ENCODE results near the gene NOXA1. TPM values are rescaled to one million over a fixed set of nuclear protein-coding genes. Genes with fewer than 3 reads are reported as not detected.
"Not testable (repeated sequence)": the region's sequence is repeated elsewhere in the genome, so short reads cannot be mapped to it uniquely, and the experiment has no call there.

Gene NOXA1
- total RNA-seq, 5 donors from 2014 or later (not counting 1 experiment from before 2014, with no cell fraction given) = 6.4 to 11.7 (median 8.1) TPM

GRCh38 chr9:137410236-137410890 lies 12.8 kb upstream of the NOXA1 start:
- H3K27ac ChIP-seq (ENCODE audit: low read length); CTCF ChIA-PET: not testable (repeated sequence)
- peak overlapping the region in 1 of 3 donors; percentile 42 for H3K4me3 Mint-ChIP-seq

GRCh38 chr9:137410891-137411249 lies 12.3 kb upstream of the NOXA1 start:
- WGBS (ENCODE audit: insufficient coverage) = 88% methylated on average over 8 of the region's 15 CpGs
- no peak overlapping the region for H3K4me3 ChIP-seq (ENCODE audit: control insufficient read depth in 1 of 2, extremely low read depth in 1 of 2, low read length in 1 of 2)
- H3K27ac Mint-ChIP-seq = no peak overlapping the region
- POLR2A ChIA-PET = no interaction called here
- peaks cover 0 to 3% of the 10 kb centered on the region in 2 donors for H3K27me3 Mint-ChIP-seq
- no peaks in the 10 kb centered on the region for H3K9me3 Mint-ChIP-seq
- H3K4me3 Mint-ChIP-seq = peak overlapping the region in 1 of 3 donors; percentile 42
- DNase-seq (no peak), ATAC-seq (replicated peaks in 1 of 4) (no peak)
- peaks cover 0 to 33% of the 10 kb centered on the region in 2 experiments for H3K4me1 ChIP-seq (ENCODE audit: control insufficient read depth in 1 of 2, extremely low read depth in 1 of 2, insufficient read depth in 2 of 2, low read length in 2 of 2)
- H3K27me3 ChIP-seq (replicated peaks in 1 of 2; ENCODE audit: control insufficient read depth in 2 of 2, extremely low read depth in 1 of 2, insufficient read depth in 2 of 2, low read length in 1 of 2) = peaks cover 0 to 29% of the 10 kb centered on the region in 2 experiments
- H3K9me3 ChIP-seq = no peaks in the 10 kb centered on the region
- no peaks in the 10 kb centered on the region for H3K36me3 ChIP-seq (ENCODE audit: control insufficient read depth in 2 of 2, extremely low read depth in 1 of 2, insufficient read depth in 1 of 2, low read length in 1 of 2)
- peaks cover 4 to 23% (median 14%) of the 10 kb centered on the region in 3 donors for H3K4me1 Mint-ChIP-seq
- H3K36me3 Mint-ChIP-seq = no peaks in the 10 kb centered on the region
- CTCF ChIA-PET = no interaction called here
- H3K27ac ChIP-seq (ENCODE audit: low read length) = no peak overlapping the region

More at GRCh38 chr9:137410236-137410890, 12.8 kb upstream of the NOXA1 start:
- H3K9me3 Mint-ChIP-seq; ATAC-seq (replicated peaks in 1 of 4); DNase-seq; H3K36me3 Mint-ChIP-seq; H3K27ac Mint-ChIP-seq; POLR2A ChIA-PET; H3K4me3 ChIP-seq (ENCODE audit: control insufficient read depth in 1 of 2, extremely low read depth in 1 of 2, low read length in 1 of 2); H3K36me3 ChIP-seq (ENCODE audit: control insufficient read depth in 2 of 2, extremely low read depth in 1 of 2, insufficient read depth in 1 of 2, low read length in 1 of 2); H3K9me3 ChIP-seq; H3K27me3 Mint-ChIP-seq: not testable (repeated sequence)
- 49% methylated on average over 12 of the region's 18 CpGs for WGBS (ENCODE audit: insufficient coverage)
- peaks cover 0 to 34% of the 10 kb centered on the region in 2 experiments for H3K27me3 ChIP-seq (replicated peaks in 1 of 2; ENCODE audit: control insufficient read depth in 2 of 2, extremely low read depth in 1 of 2, insufficient read depth in 2 of 2, low read length in 1 of 2)
- peaks cover 8 to 27% (median 12%) of the 10 kb centered on the region in 3 donors for H3K4me1 Mint-ChIP-seq
- H3K4me1 ChIP-seq (ENCODE audit: control insufficient read depth in 1 of 2, extremely low read depth in 1 of 2, insufficient read depth in 2 of 2, low read length in 2 of 2) = peaks cover 0 to 33% of the 10 kb centered on the region in 2 experiments

GRCh38 chr9:137411260-137411644 lies 11.9 kb upstream of the NOXA1 start:
- Histone ChIP-seq H3K27ac (ENCODE audit: low read length) (no peak overlapping the region), H3K9me3 (no peaks in the 10 kb centered on the region), H3K36me3 (ENCODE audit: control insufficient read depth in 2 of 2, extremely low read depth in 1 of 2, insufficient read depth in 1 of 2, low read length in 1 of 2) (no peaks in the 10 kb centered on the region), H3K4me1 (ENCODE audit: control insufficient read depth in 1 of 2, extremely low read depth in 1 of 2, insufficient read depth in 2 of 2, low read length in 2 of 2) (peaks cover 0 to 32% of the 10 kb centered on the region in 2 experiments), H3K4me3 (ENCODE audit: control insufficient read depth in 1 of 2, extremely low read depth in 1 of 2, low read length in 1 of 2) (peak overlapping the region in 1 of 2 donors; percentile 24), H3K27me3 (replicated peaks in 1 of 2; ENCODE audit: control insufficient read depth in 2 of 2, extremely low read depth in 1 of 2, insufficient read depth in 2 of 2, low read length in 1 of 2) (peaks cover 0 to 26% of the 10 kb centered on the region in 2 experiments)
- peaks cover under 1 to 21% (median 14%) of the 10 kb centered on the region in 3 donors for H3K4me1 Mint-ChIP-seq
- H3K27ac Mint-ChIP-seq = no peak overlapping the region
- no peaks in the 10 kb centered on the region for H3K36me3 Mint-ChIP-seq
- WGBS (ENCODE audit: insufficient coverage) = 14% methylated on average over 12 of the region's 17 CpGs
- H3K9me3 Mint-ChIP-seq = no peaks in the 10 kb centered on the region
- DNase-seq = no peak
- POLR2A ChIA-PET = no interaction called here
- ATAC-seq (replicated peaks in 1 of 4) = peak in 1 of 4 experiments; percentile 16
- H3K4me3 Mint-ChIP-seq = peak overlapping the region in 1 of 3 donors; percentile 42
- CTCF ChIA-PET = no interaction called here
- H3K27me3 Mint-ChIP-seq = no peaks in the 10 kb centered on the region

GRCh38 chr9:137411645-137412380 lies 11.4 kb upstream of the NOXA1 start:
- peaks cover 0 to 21% (median 14%) of the 10 kb centered on the region in 3 donors for H3K4me1 Mint-ChIP-seq
- H3K4me3 ChIP-seq (ENCODE audit: control insufficient read depth in 1 of 2, extremely low read depth in 1 of 2, low read length in 1 of 2) = peak overlapping the region in 1 of 2 donors; percentile 24

GRCh38 chr9:137412431-137412830 lies 10.8 kb upstream of the NOXA1 start:
- 85% methylated on average over 9 of the region's 10 CpGs for WGBS (ENCODE audit: insufficient coverage)
- ATAC-seq (replicated peaks in 1 of 4) (no peak), DNase-seq (no peak)
- Mint-ChIP-seq H3K4me1 (peaks cover 0 to 21% (median 14%) of the 10 kb centered on the region in 3 donors), H3K9me3 (no peaks in the 10 kb centered on the region), H3K4me3 (peak overlapping the region in 1 of 3 donors; percentile 16), H3K36me3 (no peaks in the 10 kb centered on the region), H3K27ac (no peak overlapping the region), H3K27me3 (no peaks in the 10 kb centered on the region)
- H3K4me3 ChIP-seq (ENCODE audit: control insufficient read depth in 1 of 2, extremely low read depth in 1 of 2, low read length in 1 of 2) = no peak overlapping the region
- POLR2A ChIA-PET = no interaction called here
- CTCF ChIA-PET = no interaction called here
- no peak overlapping the region for H3K27ac ChIP-seq (ENCODE audit: low read length)
- H3K9me3 ChIP-seq = no peaks in the 10 kb centered on the region
- no peaks in the 10 kb centered on the region for H3K36me3 ChIP-seq (ENCODE audit: control insufficient read depth in 2 of 2, extremely low read depth in 1 of 2, insufficient read depth in 1 of 2, low read length in 1 of 2)
- peaks cover 0 to 15% of the 10 kb centered on the region in 2 experiments for H3K27me3 ChIP-seq (replicated peaks in 1 of 2; ENCODE audit: control insufficient read depth in 2 of 2, extremely low read depth in 1 of 2, insufficient read depth in 2 of 2, low read length in 1 of 2)
- peaks cover 0 to 27% of the 10 kb centered on the region in 2 experiments for H3K4me1 ChIP-seq (ENCODE audit: control insufficient read depth in 1 of 2, extremely low read depth in 1 of 2, insufficient read depth in 2 of 2, low read length in 2 of 2)

More at GRCh38 chr9:137411645-137412380, 11.4 kb upstream of the NOXA1 start:
- Mint-ChIP-seq H3K36me3 (no peaks in the 10 kb centered on the region), H3K27ac (no peak overlapping the region), H3K27me3 (no peaks in the 10 kb centered on the region), H3K9me3 (no peaks in the 10 kb centered on the region), H3K4me3 (peak overlapping the region in 1 of 3 donors; percentile 42)
- peak in 7 of 35 experiments; percentile 11 to 43 (median 26) for DNase-seq
- H3K9me3 ChIP-seq = no peaks in the 10 kb centered on the region
- 18% methylated on average over 15 of the region's 30 CpGs for WGBS (ENCODE audit: insufficient coverage)
- no peak overlapping the region for H3K27ac ChIP-seq (ENCODE audit: low read length)
- ChIA-PET POLR2A (no interaction called here), CTCF (no interaction called here)
- H3K4me1 ChIP-seq (ENCODE audit: control insufficient read depth in 1 of 2, extremely low read depth in 1 of 2, insufficient read depth in 2 of 2, low read length in 2 of 2) = peaks cover 0 to 29% of the 10 kb centered on the region in 2 experiments
- no peaks in the 10 kb centered on the region for H3K36me3 ChIP-seq (ENCODE audit: control insufficient read depth in 2 of 2, extremely low read depth in 1 of 2, insufficient read depth in 1 of 2, low read length in 1 of 2)
- ATAC-seq (replicated peaks in 1 of 4) = peak in 2 of 4 experiments; percentile 33 to 41
- H3K27me3 ChIP-seq (replicated peaks in 1 of 2; ENCODE audit: control insufficient read depth in 2 of 2, extremely low read depth in 1 of 2, insufficient read depth in 2 of 2, low read length in 1 of 2) = peaks cover 0 to 20% of the 10 kb centered on the region in 2 experiments

GRCh38 chr9:137415451-137415850 lies 7.7 kb upstream of the NOXA1 start:
- no peaks in the 10 kb centered on the region for H3K9me3 Mint-ChIP-seq
- DNase-seq = no peak

More at GRCh38 chr9:137415451-137415850, 7.7 kb upstream of the NOXA1 start:
- no peak overlapping the region for H3K27ac ChIP-seq (ENCODE audit: low read length)
- H3K4me3 Mint-ChIP-seq = no peak overlapping the region
- H3K36me3 ChIP-seq (ENCODE audit: control insufficient read depth in 2 of 2, extremely low read depth in 1 of 2, insufficient read depth in 1 of 2, low read length in 1 of 2) = no peaks in the 10 kb centered on the region
- H3K27me3 Mint-ChIP-seq = no peaks in the 10 kb centered on the region
- H3K27ac Mint-ChIP-seq = no peak overlapping the region
- H3K36me3 Mint-ChIP-seq = no peaks in the 10 kb centered on the region
- no peak overlapping the region for H3K4me3 ChIP-seq (ENCODE audit: control insufficient read depth in 1 of 2, extremely low read depth in 1 of 2, low read length in 1 of 2)
- peaks cover 0 to 28% of the 10 kb centered on the region in 2 experiments for H3K4me1 ChIP-seq (ENCODE audit: control insufficient read depth in 1 of 2, extremely low read depth in 1 of 2, insufficient read depth in 2 of 2, low read length in 2 of 2)
- peaks cover 0 to 6% of the 10 kb centered on the region in 2 experiments for H3K27me3 ChIP-seq (replicated peaks in 1 of 2; ENCODE audit: control insufficient read depth in 2 of 2, extremely low read depth in 1 of 2, insufficient read depth in 2 of 2, low read length in 1 of 2)
- no peak for ATAC-seq (replicated peaks in 1 of 4)
- peaks cover 5 to 16% (median 14%) of the 10 kb centered on the region in 3 donors for H3K4me1 Mint-ChIP-seq
- 98% methylated on average over 4 of the region's 5 CpGs for WGBS (ENCODE audit: insufficient coverage)
- ChIA-PET POLR2A (no interaction called here), CTCF (no interaction called here)
- no peaks in the 10 kb centered on the region for H3K9me3 ChIP-seq
